ENCODE data around the gene HOXA3. TPM values are rescaled to one million over a fixed set of nuclear protein-coding genes. Genes with fewer than 3 reads are reported as not detected.
A peak's percentile ranks its signal among the peaks of the same experiment; 100 is the strongest.

HOXA3 gene
- total RNA-seq: 10 to 100 TPM in 1 of 5 donors, 1 to 10 TPM in 2, under 1 TPM in 2; 0.87 to 42.6 (median 5.2) TPM
- 1 to 10 TPM; 2.8 to 5.2 (median 4.8) TPM for polyA plus RNA-seq
- long read RNA-seq, donor 1, partial matches to known transcripts: 0 of 1 reads
- long read RNA-seq, donor 1, other reads (novel, unspliced or antisense): 0 of 1 reads
- long read RNA-seq, donor 2, partial matches to known transcripts: 0 of 4 reads
- long read RNA-seq, donor 2, other reads (novel, unspliced or antisense): 0 of 4 reads
- long read RNA-seq, donor 3: 0 reads
- long read RNA-seq, donor 4, partial matches to known transcripts: 0 of 1 reads
- long read RNA-seq, donor 4, other reads (novel, unspliced or antisense): 0 of 1 reads
- long read RNA-seq, donor 5, partial matches to known transcripts: 0 of 1 reads
- long read RNA-seq, donor 5, other reads (novel, unspliced or antisense): 0 of 1 reads
- long read RNA-seq, donor 6, partial matches to known transcripts: 0 of 2 reads
- long read RNA-seq, donor 6, other reads (novel, unspliced or antisense): 0 of 2 reads
- long read RNA-seq, donor 7, partial matches to known transcripts: 21 of 23 reads
- long read RNA-seq, donor 7, other reads (novel, unspliced or antisense): 0 of 23 reads
- long read RNA-seq, donor 8: 0 reads
- long read RNA-seq, donor 9, partial matches to known transcripts: 0 of 2 reads
- long read RNA-seq, donor 9, other reads (novel, unspliced or antisense): 0 of 2 reads
- long read RNA-seq, donor 10: 0 reads

DNA sequence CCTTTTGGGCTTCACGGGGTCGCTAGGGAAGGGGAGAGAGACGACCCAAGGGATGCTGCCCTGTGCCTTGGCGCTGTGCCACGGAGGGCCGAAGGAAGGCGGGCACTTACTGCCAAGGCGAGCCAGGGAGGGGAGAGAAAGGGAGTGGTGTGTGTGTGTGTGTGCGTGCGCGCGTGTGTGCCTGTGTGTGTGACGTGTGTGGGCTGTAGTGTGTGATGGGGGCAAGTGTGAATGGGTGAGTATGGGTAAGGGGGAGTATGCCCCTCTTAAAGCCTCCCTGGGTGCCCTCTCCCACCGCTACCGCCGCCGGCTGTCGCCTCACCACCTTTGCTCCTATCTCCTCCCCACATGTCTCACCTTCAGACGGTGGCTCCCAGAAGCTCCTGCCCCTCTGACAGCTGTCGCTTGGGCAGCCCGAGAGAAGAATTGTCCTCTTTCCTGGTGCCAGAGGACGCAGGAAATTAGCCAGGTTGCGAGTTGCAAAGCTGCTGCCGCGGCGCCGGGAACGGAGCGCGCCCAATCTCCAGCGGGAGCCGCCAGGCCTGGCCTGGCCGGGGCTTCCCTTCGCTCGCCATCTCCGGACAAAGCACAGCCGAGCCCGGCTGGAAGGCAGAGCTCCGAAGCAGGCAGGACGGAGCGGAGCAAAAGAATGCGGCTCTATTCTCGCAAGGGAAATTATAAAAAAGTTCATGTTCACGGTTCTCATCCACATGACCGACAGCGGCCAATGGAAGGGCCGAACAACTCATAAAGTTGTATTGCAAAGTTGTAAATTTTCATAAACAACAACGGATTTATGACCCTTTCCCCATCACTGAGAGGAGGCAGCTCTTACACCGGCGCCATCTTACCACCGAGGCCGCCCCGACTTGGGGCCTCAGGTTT is at the start of gene HOXA3:
TSS of gene HOXA3 (minus strand) at position 653 of the 885 bp plus-strand sequence. CDS start 41,943 bp downstream, outside the sequence.
- H3K4me3 ChIP-seq: peak within 1 kb of the TSS; percentile 46 to 64 (median 52)
- peaks cover 10 to 100% (median 93%) of the 10 kb centered on the region in 3 donors for H3K27me3 ChIP-seq
- H3K9me3 ChIP-seq: peaks cover 0 to 9% (median 0%) of the 10 kb centered on the region in 4 donors
- intact Hi-C loops (cut with DNase I; ENCODE audit: low total_unique reads): no loop called here
- peak in 1 of 2 donors; percentile 26 for DNase-seq
- WGBS, 5 donors: 6 to 26% (median 12%) methylated on average over 49 to 53 of the region's 53 CpGs
- TF ChIP-seq POLR2AphosphoS5 (IDR thresholded peaks at IDR 0.05): peak in 2 of 3 donors; percentile 70 to 74
- no peak for TF ChIP-seq POLR2A (IDR thresholded peaks at IDR 0.05)
- H3K27ac ChIP-seq: peak within 1 kb of the TSS; percentile 72 to 99 (median 88)
- H3K36me3 ChIP-seq: no peaks in the 10 kb centered on the region
- peaks cover 19 to 76% (median 65%) of the 10 kb centered on the region in 4 donors for H3K4me1 ChIP-seq

DNA sequence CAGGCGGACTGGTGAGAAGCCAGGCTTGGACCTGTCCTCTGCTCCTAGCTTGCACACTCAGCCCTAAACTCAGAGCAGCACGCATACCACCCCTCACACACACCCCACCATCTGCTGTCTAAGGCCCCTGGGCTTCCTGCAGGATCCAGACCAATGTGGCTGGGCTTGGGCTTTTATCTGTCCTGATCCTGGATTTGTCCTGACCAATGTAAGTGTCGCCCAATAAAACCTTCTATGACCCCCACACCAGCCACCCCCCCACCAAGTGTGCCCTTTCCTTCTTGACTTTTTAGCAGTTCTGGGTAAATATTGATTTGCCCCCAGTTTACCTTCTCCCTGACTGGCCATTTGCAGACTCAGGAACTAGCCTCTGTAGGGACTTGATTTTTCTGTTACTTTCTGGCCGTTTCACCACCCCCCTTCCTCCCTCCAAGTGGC is 49.2 kb upstream of the HOXA3 start:
- H3K27ac ChIP-seq: no peak overlapping the region
- peaks cover 39 to 61% (median 52%) of the 10 kb centered on the region in 4 donors for H3K4me1 ChIP-seq
- H3K36me3 ChIP-seq: no peaks in the 10 kb centered on the region
- peaks cover 0 to 7% (median 0%) of the 10 kb centered on the region in 4 donors for H3K9me3 ChIP-seq
- 10 to 18% (median 11%) methylated on average over 4 of the region's 4 CpGs for WGBS, 5 donors
- peaks cover 63 to 100% (median 96%) of the 10 kb centered on the region in 3 donors for H3K27me3 ChIP-seq
- TF ChIP-seq POLR2AphosphoS5 (IDR thresholded peaks at IDR 0.05) (no peak), POLR2A (IDR thresholded peaks at IDR 0.05) (no peak), CTCF (IDR thresholded peaks at IDR 0.05) (no peak), EP300 (IDR thresholded peaks at IDR 0.05) (no peak)
- H3K4me3 ChIP-seq: peak overlapping the region in 2 of 4 donors; percentile 5 to 50
- intact Hi-C loops (cut with DNase I; ENCODE audit: low total_unique reads): loop anchor here (10.0 kb wide), 3 partner anchors 373 to 813 kb away; no protein-coding TSS in a partner anchor
- no peak for DNase-seq

GRCh38 chr7:27200761-27201579 is 48.6 kb upstream of the HOXA3 start:
- 8 to 11% (median 9%) methylated on average over 14 of the region's 14 CpGs for WGBS, 5 donors
- Histone ChIP-seq H3K9me3 (peaks cover 0 to 7% (median 0%) of the 10 kb centered on the region in 4 donors), H3K36me3 (no peaks in the 10 kb centered on the region), H3K27ac (no peak overlapping the region), H3K27me3 (peaks cover 57 to 100% (median 95%) of the 10 kb centered on the region in 3 donors), H3K4me1 (peaks cover 39 to 67% (median 54%) of the 10 kb centered on the region in 4 donors), H3K4me3 (peak overlapping the region in 2 of 4 donors; percentile 5 to 50)
- DNase-seq: no peak
- no peak for TF ChIP-seq POLR2AphosphoS5 (IDR thresholded peaks at IDR 0.05)
- TF ChIP-seq POLR2A (IDR thresholded peaks at IDR 0.05): no peak
- TF ChIP-seq CTCF (IDR thresholded peaks at IDR 0.05): no peak
- no peak for TF ChIP-seq EP300 (IDR thresholded peaks at IDR 0.05)
- intact Hi-C loops (cut with DNase I; ENCODE audit: low total_unique reads): loop anchor here (10.0 kb wide), 3 partner anchors 374 to 814 kb away; no protein-coding TSS in a partner anchor
